HepG2 (cell line): ENCODE results near the gene ANKRD12. TPM values are rescaled to one million over a fixed set of nuclear protein-coding genes. Genes with fewer than 3 reads are reported as not detected.

Experiments used
- BRCA1 ChIP-seq: sonication (generic); formaldehyde crosslinking; IDR thresholded peaks from 2 replicates; pipeline ENCODE4 v1.4.0; 2020; ENCODE audit warnings: missing genetic modification reagents
- CHCHD3 ChIP-seq: sonication (generic); formaldehyde crosslinking; IDR thresholded peaks from 2 replicates; pipeline ENCODE4 v1.8.0; 2022; ENCODE audit warnings: mild to moderate bottlenecking, missing genetic modification reagents, moderate library complexity
- FOSL1 ChIP-seq: sonication (generic); formaldehyde crosslinking; IDR thresholded peaks from 2 replicates; pipeline ENCODE4 v1.9.0; 2021; ENCODE audit warnings: missing genetic modification reagents, borderline replicate concordance
- HNRNPH1 ChIP-seq: fragments of 200-400 bp; formaldehyde crosslinking; optimal IDR thresholded peaks from 2 replicates; pipeline ENCODE3; 2017; ENCODE audit warnings: mild to moderate bottlenecking, low read depth, low read length
- MAFG ChIP-seq: sonication (generic); formaldehyde crosslinking; IDR thresholded peaks from 2 replicates; pipeline ENCODE4 v1.5.1; 2020; ENCODE audit warnings: mild to moderate bottlenecking, missing genetic modification reagents
- MBD4 ChIP-seq: IDR thresholded peaks from 2 replicates; pipeline ENCODE4 v1.6.1; 2012; ENCODE audit warnings: low read length, inconsistent platforms, borderline replicate concordance
- MTA1 ChIP-seq: sonication (generic); formaldehyde crosslinking; IDR thresholded peaks from 2 replicates; pipeline ENCODE4 v1.4.0; 2020; ENCODE audit warnings: missing genetic modification reagents, mild to moderate bottlenecking, borderline replicate concordance
- NCOA1 ChIP-seq: sonication (generic); formaldehyde crosslinking; IDR thresholded peaks from 2 replicates; pipeline ENCODE4 v1.9.0; 2021; ENCODE audit warnings: missing genetic modification reagents
- RBFOX2 ChIP-seq: fragments of 200-400 bp; formaldehyde crosslinking; IDR thresholded peaks from 2 replicates; pipeline ENCODE4 v1.6.1; 2017; ENCODE audit warnings: low read depth, mild to moderate bottlenecking, low read length
- SALL1 ChIP-seq: sonication (generic); formaldehyde crosslinking; IDR thresholded peaks from 2 replicates; pipeline ENCODE4 v1.8.0; 2022; ENCODE audit warnings: mild to moderate bottlenecking, missing genetic modification reagents
- SOX13 ChIP-seq, 3 experiments: fragments of 450-650 bp in 1 of 3; sonication (generic) in 1 of 3; formaldehyde crosslinking in 1 of 3; IDR thresholded peaks in 2 of 3; conservative IDR thresholded peaks in 1 of 3; 2 replicates each; pipeline versions ENCODE4 v1.5.0 to v1.6.1; 2016 to 2020; ENCODE audit warnings: antibody characterized with exemption in 1 of 3, mild to moderate bottlenecking in 1 of 3, missing compliant biosample characterization in 1 of 3, missing genetic modification reagents in 1 of 3, moderate library complexity in 1 of 3
- SP4 ChIP-seq: sonication (generic); formaldehyde crosslinking; IDR thresholded peaks from 2 replicates; pipeline ENCODE4 v1.8.1; 2023; ENCODE audit warnings: mild to moderate bottlenecking, missing genetic modification reagents
- ZC3H4 ChIP-seq: sonication (generic); formaldehyde crosslinking; IDR thresholded peaks from 2 replicates; pipeline ENCODE4 v1.4.0; 2020; ENCODE audit warnings: missing genetic modification reagents, borderline replicate concordance
- ZFX ChIP-seq: sonication (generic); formaldehyde crosslinking; IDR thresholded peaks from 2 replicates; pipeline ENCODE4 v1.4.0; 2020; ENCODE audit warnings: mild to moderate bottlenecking, low read depth, missing genetic modification reagents, moderate library complexity
- ZHX1 ChIP-seq: sonication (generic); formaldehyde crosslinking; IDR thresholded peaks from 2 replicates; pipeline ENCODE4 v1.8.1; 2022; ENCODE audit warnings: low read depth, mild to moderate bottlenecking, missing genetic modification reagents
- ZNF136 ChIP-seq: sonication (generic); formaldehyde crosslinking; IDR thresholded peaks from 2 replicates; pipeline ENCODE4 v1.8.1; 2022; ENCODE audit warnings: low read depth, mild to moderate bottlenecking, moderate library complexity, missing genetic modification reagents
- ZNF143 ChIP-seq: sonication (generic); formaldehyde crosslinking; IDR thresholded peaks from 2 replicates; pipeline ENCODE4 v1.4.0; 2020; ENCODE audit warnings: missing genetic modification reagents
- ZNF329 ChIP-seq: sonication (generic); formaldehyde crosslinking; IDR thresholded peaks from 2 replicates; pipeline ENCODE4 v1.9.0; 2021; ENCODE audit warnings: low read depth, mild to moderate bottlenecking, missing genetic modification reagents
- ZNF570 ChIP-seq: sonication (generic); formaldehyde crosslinking; IDR thresholded peaks from 2 replicates; pipeline ENCODE4 v1.4.0; 2020; ENCODE audit warnings: mild to moderate bottlenecking, missing genetic modification reagents, borderline replicate concordance
- ZNF577 ChIP-seq: sonication (generic); formaldehyde crosslinking; IDR thresholded peaks from 2 replicates; pipeline ENCODE4 v1.4.0; 2020; ENCODE audit warnings: mild to moderate bottlenecking, low read depth, missing genetic modification reagents, borderline replicate concordance
- ZNF766 ChIP-seq: sonication (generic); formaldehyde crosslinking; IDR thresholded peaks from 2 replicates; pipeline ENCODE4 v1.5.0; 2020; ENCODE audit warnings: missing genetic modification reagents, borderline replicate concordance
- ZNF782 ChIP-seq: sonication (generic); formaldehyde crosslinking; IDR thresholded peaks from 2 replicates; pipeline ENCODE4 v1.4.0; 2020; ENCODE audit warnings: missing genetic modification reagents, mild to moderate bottlenecking, borderline replicate concordance
- ZNF850 ChIP-seq: sonication (generic); formaldehyde crosslinking; conservative IDR thresholded peaks from 2 replicates; pipeline ENCODE4 v1.9.0; 2021; ENCODE audit warnings: mild to moderate bottlenecking, missing genetic modification reagents
- polyA plus RNA-seq, 8 experiments: library from polyadenylated mRNA; depleted of rRNA in 3 of 8; stranded (reverse) in 7 of 8; unstranded in 1 of 8; fragments of >200 nt; fragmentation: Illumina TruSeq in 4 of 8; extraction: Trizol in 4 of 8; gene quantifications; 2 replicates each; pipeline versions ENCODE4 v1.2.1 to v1.2.3, GENCODE V29; 2011 to 2016; ENCODE audit warnings: low read depth in 4 of 8, missing spikeins in 1 of 8, mixed read lengths in 1 of 8; ENCODE audit not compliant: insufficient read depth in 1 of 8
- total RNA-seq, 5 experiments: library from RNA; depleted of rRNA; stranded (reverse); fragments of >200 nt; fragmentation: Illumina TruSeq; extraction: Trizol; gene quantifications; 2 replicates each; pipeline ENCODE4 v1.2.3, GENCODE V29; 2016; ENCODE audit warnings: low read depth in 1 of 5
- TF ChIP-seq, protein P1 (sequence below), 2 experiments: sonication (generic) in 1 of 2; formaldehyde crosslinking in 1 of 2; IDR thresholded peaks; 2 replicates each; pipeline versions ENCODE4 v1.5.1 to v1.6.1; 2011 to 2020; ENCODE audit warnings: borderline replicate concordance in 1 of 2, low read depth in 1 of 2, low read length in 1 of 2, mild to moderate bottlenecking in 1 of 2, missing genetic modification reagents in 1 of 2, moderate library complexity in 1 of 2

The ANKRD12 gene
- total and polyA plus RNA-seq, 2 of the 13 experiments (the other 11 are each of a cell fraction or from before 2014, with no cell fraction given) = 6.0 to 23.2 TPM

DNA sequence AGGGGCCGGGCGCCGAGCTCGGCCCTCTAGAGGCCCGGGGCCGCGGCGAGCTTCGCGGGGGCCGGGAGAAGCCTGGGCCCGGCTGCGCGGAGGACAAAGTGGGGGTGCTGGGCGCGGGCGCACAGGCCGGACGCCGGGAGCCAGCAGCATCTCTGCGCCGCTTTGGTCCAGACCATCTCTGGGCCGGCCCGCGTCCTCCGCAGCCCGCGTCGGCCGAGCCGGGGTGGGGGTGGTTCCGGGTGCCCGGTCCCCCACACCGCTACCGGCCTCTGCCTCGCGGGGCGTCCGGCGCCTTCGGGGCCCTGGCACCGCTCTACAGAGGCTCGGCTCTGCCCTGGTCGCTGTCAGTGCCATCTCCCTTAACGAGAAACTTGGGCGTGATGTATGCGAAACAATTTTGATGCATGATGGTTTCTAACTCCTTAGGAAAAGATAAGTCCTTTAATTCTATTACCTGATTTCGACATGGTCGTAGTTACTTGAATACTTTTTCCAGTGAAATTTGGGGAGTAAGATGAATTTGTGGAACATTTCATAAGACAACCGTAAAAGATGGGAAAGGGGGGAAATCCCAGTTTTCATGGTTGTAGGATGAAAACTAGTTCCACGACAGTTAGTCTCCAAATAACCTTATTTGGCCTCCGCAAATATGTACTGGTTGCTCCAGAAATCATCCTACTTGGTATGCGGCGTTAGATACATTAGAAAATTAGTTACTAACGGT lies 198.6 kb downstream of the ANKRD12 start (continued):
- TF ChIP-seq ZNF577 (CRISPR knock-in tag) = no peak
- no peak for TF ChIP-seq ZNF136 (CRISPR knock-in tag)
- no peak for TF ChIP-seq MTA1 (CRISPR knock-in tag)
- TF ChIP-seq HNRNPH1 = no peak
- TF ChIP-seq FOSL1 (CRISPR knock-in tag) = no peak
- TF ChIP-seq NCOA1 (CRISPR knock-in tag) = no peak
- TF ChIP-seq ZNF782 = no peak
- TF ChIP-seq ZFX (CRISPR knock-in tag) = peak; percentile 43; the same call in 1 of the 2 replicates
- TF ChIP-seq SP4 (CRISPR knock-in tag) = no peak
- 0 out of 2 replicates have a peak, but pooled peaks have one; percentile 24 for TF ChIP-seq ZNF766
- TF ChIP-seq ZNF329 (CRISPR knock-in tag) = no peak
- no peak for TF ChIP-seq ZNF570
- 0 out of 2 replicates have a peak, but pooled peaks have one; percentile 59 for TF ChIP-seq BRCA1 (CRISPR knock-in tag)
- no peak for TF ChIP-seq ZNF850 (CRISPR knock-in tag)
- TF ChIP-seq SOX13 (IDR thresholded peaks at IDR 0.05) = no peak
- TF ChIP-seq SOX13 (CRISPR knock-in tag; conservative IDR thresholded peaks at IDR 0.05 in 1 of 2, IDR thresholded peaks at IDR 0.05 in 1 of 2) = no peak
- TF ChIP-seq ZC3H4 = no peak
- no peak for TF ChIP-seq MAFG (CRISPR knock-in tag)
- TF ChIP-seq MBD4 = no peak
- TF ChIP-seq ZHX1 (CRISPR knock-in tag) = no peak
- TF ChIP-seq, protein P1, sequence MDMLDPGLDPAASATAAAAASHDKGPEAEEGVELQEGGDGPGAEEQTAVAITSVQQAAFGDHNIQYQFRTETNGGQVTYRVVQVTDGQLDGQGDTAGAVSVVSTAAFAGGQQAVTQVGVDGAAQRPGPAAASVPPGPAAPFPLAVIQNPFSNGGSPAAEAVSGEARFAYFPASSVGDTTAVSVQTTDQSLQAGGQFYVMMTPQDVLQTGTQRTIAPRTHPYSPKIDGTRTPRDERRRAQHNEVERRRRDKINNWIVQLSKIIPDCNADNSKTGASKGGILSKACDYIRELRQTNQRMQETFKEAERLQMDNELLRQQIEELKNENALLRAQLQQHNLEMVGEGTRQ (IDR thresholded peaks at IDR 0.05; ENCODE audit: low read depth, low read length) = no peak
- TF ChIP-seq, protein P1 (CRISPR knock-in tag; IDR thresholded peaks at IDR 0.05; ENCODE audit: borderline replicate concordance) = no peak
- TF ChIP-seq ZNF143 (CRISPR knock-in tag) = no peak
- TF ChIP-seq RBFOX2 = peak; percentile 26; the same call in 1 of the 2 replicates
- no peak for TF ChIP-seq SALL1
- no peak for TF ChIP-seq CHCHD3
